HepG2 (cell line): ENCODE data around the gene HDAC8. TPM values are rescaled to one million over a fixed set of nuclear protein-coding genes. Genes with fewer than 3 reads are reported as not detected.

Experiments used
- ATAC-seq: fragments of 200-7000 bp; cut with Tn5 transposase; 3 replicates; pipeline ENCODE4 v1.9.1; 2020; ENCODE audit warnings: mild to moderate bottlenecking, moderate library complexity
- BruUV-seq: library from RNA; stranded (reverse); fragments of 400-500 nt; replicated peaks from 2 replicates; lab custom pipeline; 2021; lab: Mats Ljungman, UMichigan
- CTCF ChIA-PET: fragments of 300-600 bp; formaldehyde crosslinking; extraction: SDS; loops from one replicate; lab custom pipeline; 2021; ENCODE audit warnings: low total read pairs, inconsistent platforms, low intra/inter-chr PET ratio; lab: Yijun Ruan, JAX
- POLR2A ChIA-PET: fragments of 350-600 bp; sonication (Branson Sonifier 250); formaldehyde crosslinking; loops from one replicate; lab custom pipeline; 2020; ENCODE audit warnings: antibody characterized with exemption, inconsistent platforms; lab: Yijun Ruan, JAX
- DNase-seq: peaks from one replicate; pipeline ENCODE4 v3.0.0-alpha.2; 2015; ENCODE audit warnings: low spot score
- FAIRE-seq: peaks from 3 replicates; lab custom pipeline; 2011; peaks lifted over from hg19 to GRCh38; lab: Jason Lieb, UNC
- H2AFZ ChIP-seq: one replicate; pipeline ENCODE4 v1.6.1; 2011; ENCODE audit warnings: low read length, inconsistent platforms
- H3K27ac ChIP-seq: fragments of 300-600 bp; 3 replicates; pipeline ENCODE4 v1.8.0; 2011; ENCODE audit warnings: mixed run types, mild to moderate bottlenecking, mixed read lengths, low read length, inconsistent platforms; ENCODE audit not compliant: insufficient read depth; ENCODE audit errors: extremely low read length
- H3K27me3 ChIP-seq, 2 experiments: fragments of 200-600 bp in 1 of 2; 2 replicates in 1 of 2; 3 replicates in 1 of 2; pipeline versions ENCODE4 v1.6.0 to v1.8.0; 2011; ENCODE audit warnings: low read length in 2 of 2, mild to moderate bottlenecking in 2 of 2, moderate library complexity in 2 of 2, inconsistent platforms in 1 of 2; ENCODE audit not compliant: insufficient read depth in 2 of 2, control insufficient read depth in 1 of 2
- H3K36me3 ChIP-seq, 2 experiments: fragments of 200-600 bp in 1 of 2; replicated peaks in 1 of 2; 2 replicates in 1 of 2; 3 replicates in 1 of 2; pipeline versions ENCODE4 v1.5.1 to v1.8.0; 2011; ENCODE audit warnings: low read length in 2 of 2, inconsistent platforms in 1 of 2; ENCODE audit not compliant: insufficient read depth in 2 of 2, control insufficient read depth in 1 of 2
- H3K4me1 ChIP-seq: 2 replicates; pipeline ENCODE4 v1.5.1; 2012; ENCODE audit warnings: low read length, inconsistent platforms; ENCODE audit not compliant: insufficient read depth
- H3K4me2 ChIP-seq: 2 replicates; pipeline ENCODE4 v1.6.0; 2011; ENCODE audit warnings: low read depth, low read length, inconsistent platforms
- H3K4me3 ChIP-seq, 3 experiments: fragments of 200-600 bp in 1 of 3; sonication (generic), shearing (Covaris generic) in 1 of 3; replicated peaks in 1 of 3; 2 replicates each; pipeline ENCODE4 v1.5.1; 2011 to 2016; ENCODE audit warnings: low read length in 3 of 3, inconsistent platforms in 2 of 3, low read depth in 2 of 3, mild to moderate bottlenecking in 2 of 3, control low read depth in 1 of 3, mixed read lengths in 1 of 3; ENCODE audit not compliant: insufficient read depth in 1 of 3
- H3K79me2 ChIP-seq: one replicate; pipeline ENCODE4 v1.6.1; 2011; ENCODE audit warnings: low read length, inconsistent platforms; ENCODE audit not compliant: insufficient read depth
- H3K9ac ChIP-seq: 2 replicates; pipeline ENCODE4 v1.6.0; 2011; ENCODE audit warnings: mild to moderate bottlenecking, low read depth, low read length, inconsistent platforms; ENCODE audit not compliant: insufficient read depth
- H3K9me3 ChIP-seq: 2 replicates; pipeline ENCODE4 v1.5.1; 2012; ENCODE audit warnings: mild to moderate bottlenecking, low read length
- H4K20me1 ChIP-seq: 2 replicates; pipeline ENCODE4 v1.6.0; 2011; ENCODE audit warnings: inconsistent platforms, mild to moderate bottlenecking, low read length, moderate library complexity; ENCODE audit not compliant: insufficient read depth
- GABPB1 ChIP-seq: IDR thresholded peaks from 2 replicates; pipeline ENCODE4 v1.6.1; 2016; ENCODE audit warnings: mild to moderate bottlenecking, missing genetic modification reagents, moderate library complexity, missing compliant biosample characterization
- GLI4 ChIP-seq: sonication (generic); formaldehyde crosslinking; IDR thresholded peaks from 2 replicates; pipeline ENCODE4 v1.5.1; 2020; ENCODE audit warnings: missing genetic modification reagents, mild to moderate bottlenecking, moderate library complexity, borderline replicate concordance
- KLF9 ChIP-seq: IDR thresholded peaks from 2 replicates; pipeline ENCODE4 v1.6.1; 2016; ENCODE audit warnings: low read depth
- MAFF ChIP-seq: IDR thresholded peaks from 2 replicates; pipeline ENCODE4 v1.6.1; 2011; ENCODE audit warnings: low read depth, low read length, improper control_type of control experiment
- PHF21A ChIP-seq: sonication (generic); formaldehyde crosslinking; IDR thresholded peaks from 2 replicates; pipeline ENCODE4 v1.5.0; 2020; ENCODE audit warnings: mild to moderate bottlenecking, missing genetic modification reagents
- RELA ChIP-seq: sonication (generic); formaldehyde crosslinking; IDR thresholded peaks from 2 replicates; pipeline ENCODE4 v1.4.0; 2020; ENCODE audit warnings: missing genetic modification reagents
- REPIN1 ChIP-seq: sonication (generic); formaldehyde crosslinking; IDR thresholded peaks from 2 replicates; pipeline ENCODE4 v1.8.0; 2022; ENCODE audit warnings: missing genetic modification reagents, low read depth, mild to moderate bottlenecking, borderline replicate concordance
- TFDP1 ChIP-seq: IDR thresholded peaks from 2 replicates; pipeline ENCODE4 v1.6.1; 2016; ENCODE audit warnings: missing compliant biosample characterization, missing genetic modification reagents, borderline replicate concordance
- ZBTB26 ChIP-seq: IDR thresholded peaks from 2 replicates; pipeline ENCODE4 v1.6.1; 2016; ENCODE audit warnings: missing compliant biosample characterization, missing genetic modification reagents, borderline replicate concordance
- ZBTB37 ChIP-seq: sonication (generic); formaldehyde crosslinking; IDR thresholded peaks from 2 replicates; pipeline ENCODE4 v1.4.0; 2020; ENCODE audit warnings: mild to moderate bottlenecking, missing genetic modification reagents
- ZNF251 ChIP-seq: sonication (generic); formaldehyde crosslinking; IDR thresholded peaks from 2 replicates; pipeline ENCODE4 v1.9.0; 2021; ENCODE audit warnings: mild to moderate bottlenecking, missing genetic modification reagents
- ZNF354B ChIP-seq: sonication (generic); formaldehyde crosslinking; IDR thresholded peaks from 2 replicates; pipeline ENCODE4 v1.8.0; 2022; ENCODE audit warnings: mild to moderate bottlenecking, missing genetic modification reagents
- ZNF468 ChIP-seq: sonication (generic); formaldehyde crosslinking; IDR thresholded peaks from 2 replicates; pipeline ENCODE4 v1.8.0; 2022; ENCODE audit warnings: mild to moderate bottlenecking, moderate library complexity, missing genetic modification reagents
- ZNF563 ChIP-seq: sonication (generic); formaldehyde crosslinking; IDR thresholded peaks from 2 replicates; pipeline ENCODE4 v1.8.0; 2022; ENCODE audit warnings: mild to moderate bottlenecking, moderate library complexity, missing genetic modification reagents
- ZNF782 ChIP-seq: sonication (generic); formaldehyde crosslinking; IDR thresholded peaks from 2 replicates; pipeline ENCODE4 v1.4.0; 2020; ENCODE audit warnings: missing genetic modification reagents, mild to moderate bottlenecking, borderline replicate concordance
- WGBS: methylation state at CpG from one replicate; pipeline ENCODE4 v1.1.6; 2017; ENCODE audit warnings: low lambda C conversion rate; 5-methylcytosine and 5-hydroxymethylcytosine counted together
- in situ Hi-C: cut with HindIII; loops from 2 replicates; pipeline ENCODE4 v1.10.0; 2017; ENCODE audit warnings: low pct_unique_long_range_greater_than_20kb; ENCODE audit not compliant: extremely low pct_ligation_motif_present
- intact Hi-C: fragments of 100-400 bp; cut with micrococcal nuclease; formaldehyde crosslinking; loops from one replicate; pipeline ENCODE4 v1.10.0; 2022; ENCODE audit not compliant: unreplicated experiment
- polyA plus RNA-seq, 8 experiments: library from polyadenylated mRNA; depleted of rRNA in 3 of 8; stranded (reverse) in 7 of 8; unstranded in 1 of 8; fragments of >200 nt; fragmentation: Illumina TruSeq in 4 of 8; extraction: Trizol in 4 of 8; gene quantifications; 2 replicates each; pipeline versions ENCODE4 v1.2.1 to v1.2.3, GENCODE V29; 2011 to 2016; ENCODE audit warnings: low read depth in 4 of 8, missing spikeins in 1 of 8, mixed read lengths in 1 of 8; ENCODE audit not compliant: insufficient read depth in 1 of 8
- total RNA-seq, 5 experiments: library from RNA; depleted of rRNA; stranded (reverse); fragments of >200 nt; fragmentation: Illumina TruSeq; extraction: Trizol; gene quantifications; 2 replicates each; pipeline ENCODE4 v1.2.3, GENCODE V29; 2016; ENCODE audit warnings: low read depth in 1 of 5

Gene HDAC8
- total and polyA plus RNA-seq, 2 of the 13 experiments (the other 11 are each of a cell fraction or from before 2014, with no cell fraction given) = 13.7 to 28.6 TPM

- no TSS peak for BruUV-seq
- Histone ChIP-seq H3K9me3 (no peaks in the 10 kb centered on the region), H3K36me3 (no peaks in the 10 kb centered on the region), H2AFZ (no peak overlapping the region), H3K9ac (no peak overlapping the region), H3K79me2 (no peaks in the 10 kb centered on the region), H3K4me1 (peaks cover 15% of the 10 kb centered on the region; the same call in 1 of the 2 replicates), H3K27me3 (peaks cover 5 to 36% of the 10 kb centered on the region in 2 experiments; a peak in 4 of 5 replicates), H3K27ac (no peak overlapping the region), H4K20me1 (no peaks in the 10 kb centered on the region), H3K4me2 (no peak overlapping the region), H3K4me3 (no peak overlapping the region)
- CTCF ChIA-PET = no interaction called here
- intact Hi-C loops (no loop called here), in situ Hi-C loops (loop anchor here (10.0 kb wide), 1 partner anchor 243 kb away; no protein-coding TSS in a partner anchor)
- ATAC-seq (no peak), FAIRE-seq (no peak), DNase-seq (no peak)
- POLR2A ChIA-PET = no interaction called here
- no peak for TF ChIP-seq ZBTB26
- no peak for TF ChIP-seq KLF9
- TF ChIP-seq GABPB1 (CRISPR knock-in tag) = no peak
- TF ChIP-seq ZNF468 = no peak
- WGBS = 100% methylated on average over 1 of the region's 9 CpGs
These were observed 270.9 kb downstream of the HDAC8 start for GRCh38 chrX:72301781-72302180.

GRCh38 chrX:72299891-72300630, 272.6 kb downstream of the HDAC8 start:
- Histone ChIP-seq H3K4me2 (no peak overlapping the region), H4K20me1 (no peaks in the 10 kb centered on the region), H3K9ac (no peak overlapping the region), H3K36me3 (no peaks in the 10 kb centered on the region), H3K9me3 (no peaks in the 10 kb centered on the region), H3K4me3 (no peak overlapping the region), H2AFZ (no peak overlapping the region), H3K27me3 (peaks cover 0 to 26% of the 10 kb centered on the region in 2 experiments; a peak in 3 of 5 replicates), H3K4me1 (peaks cover 6% of the 10 kb centered on the region; the same call in 1 of the 2 replicates), H3K79me2 (no peaks in the 10 kb centered on the region), H3K27ac (no peak overlapping the region)
- 17% methylated on average over 4 of the region's 4 CpGs for WGBS
- ATAC-seq (no peak), DNase-seq (no peak), FAIRE-seq (no peak)
- ChIA-PET POLR2A (no interaction called here), CTCF (no interaction called here)
- in situ Hi-C loops (loop anchor here (10.0 to 25.0 kb wide), 2 partner anchors 245 to 412 kb away; partner anchors contain the start of gene PHKA1), intact Hi-C loops (no loop called here)
- BruUV-seq = no TSS peak
- TF ChIP-seq GLI4 (CRISPR knock-in tag) (no peak), PHF21A (CRISPR knock-in tag) (no peak), MAFF (no peak), ZNF354B (no peak), RELA (no peak), REPIN1 (CRISPR knock-in tag) (no peak), ZBTB37 (CRISPR knock-in tag) (no peak), TFDP1 (no peak), ZNF782 (CRISPR knock-in tag) (no peak), ZNF251 (CRISPR knock-in tag) (no peak), ZNF563 (CRISPR knock-in tag) (no peak)
